GM21367 (cell line): ENCODE data around the gene ITIH1.

ENCODE experiments used
- ATAC-seq: cut with Tn5 transposase; IDR thresholded peaks from one replicate; pipeline ENCODE4 v1.9.1; 2021; ENCODE audit not compliant: unreplicated experiment

ITIH1 gene

GRCh38 chr3:52788890-52789745, 11.7 kb downstream of the ITIH1 start:
- no peak for ATAC-seq

- ATAC-seq = no peak
Observed at GRCh38 chr3:52789746-52790040, 12.3 kb downstream of the ITIH1 start.

GRCh38 chr3:52790337-52790736, 12.9 kb downstream of the ITIH1 start:
- no peak for ATAC-seq

GRCh38 chr3:52790741-52791140, 13.3 kb downstream of the ITIH1 start:
- ATAC-seq = no peak

- no peak for ATAC-seq
Observed at GRCh38 chr3:52791366-52791765, 14.0 kb downstream of the ITIH1 start.

GRCh38 chr3:52791928-52792327, 14.5 kb downstream of the ITIH1 start:
- ATAC-seq = no peak

- ATAC-seq = no peak
Observed at GRCh38 chr3:52792413-52792812, 15.0 kb downstream of the ITIH1 start.

- no peak for ATAC-seq
Observed at GRCh38 chr3:52792961-52793695, 15.7 kb downstream of the ITIH1 start.

- ATAC-seq = no peak
Observed at GRCh38 chr3:52793702-52794611, 16.6 kb downstream of the ITIH1 start.

GRCh38 chr3:52794612-52795099, 17.3 kb downstream of the ITIH1 start, which contains the start of gene ITIH3:
TSS of gene ITIH3 (plus strand) at chr3:52794796. CDS start at chr3:52794804, 8 bp downstream.
- ATAC-seq = no peak

GRCh38 chr3:52795298-52795900, 18.0 kb downstream of the ITIH1 start:
- ATAC-seq = no peak

GRCh38 chr3:52796411-52796810, 19.0 kb downstream of the ITIH1 start:
- no peak for ATAC-seq

GRCh38 chr3:52798376-52798977, 21.1 kb downstream of the ITIH1 start:
- no peak for ATAC-seq

- no peak for ATAC-seq
Observed at GRCh38 chr3:52798978-52799476, 21.6 kb downstream of the ITIH1 start.

- ATAC-seq = no peak
Observed at GRCh38 chr3:52800079-52800478, 22.7 kb downstream of the ITIH1 start.

GRCh38 chr3:52801839-52802238, 24.4 kb downstream of the ITIH1 start:
- ATAC-seq = no peak

GRCh38 chr3:52805270-52806039, 28.1 kb downstream of the ITIH1 start:
- no peak for ATAC-seq

- ATAC-seq = no peak
Observed at GRCh38 chr3:52809149-52809548, 31.8 kb downstream of the ITIH1 start.

GRCh38 chr3:52809662-52810377, 32.4 kb downstream of the ITIH1 start:
- no peak for ATAC-seq
